SKM-1 (cell line): ENCODE results near the gene GJA4.
A peak's percentile ranks its signal among the peaks of the same experiment; 100 is the strongest.
"Not testable (repeated sequence)": the region's sequence is repeated elsewhere in the genome, so short reads cannot be mapped to it uniquely, and the experiment has no call there.

Source experiments
- DNase-seq: peaks from one replicate; lab custom pipeline; 2025; ENCODE audit not compliant: unreplicated experiment; lab: John Stamatoyannopoulos, UW

GJA4 gene

GRCh38 chr1:34768856-34769255 is 23.9 kb upstream of the GJA4 start:
- no peak for DNase-seq

- DNase-seq, result no peak
Measured at GRCh38 chr1:34770891-34771504, 21.8 kb upstream of the GJA4 start.

GRCh38 chr1:34771573-34772371 is 21.0 kb upstream of the GJA4 start:
- DNase-seq, result no peak

DNA sequence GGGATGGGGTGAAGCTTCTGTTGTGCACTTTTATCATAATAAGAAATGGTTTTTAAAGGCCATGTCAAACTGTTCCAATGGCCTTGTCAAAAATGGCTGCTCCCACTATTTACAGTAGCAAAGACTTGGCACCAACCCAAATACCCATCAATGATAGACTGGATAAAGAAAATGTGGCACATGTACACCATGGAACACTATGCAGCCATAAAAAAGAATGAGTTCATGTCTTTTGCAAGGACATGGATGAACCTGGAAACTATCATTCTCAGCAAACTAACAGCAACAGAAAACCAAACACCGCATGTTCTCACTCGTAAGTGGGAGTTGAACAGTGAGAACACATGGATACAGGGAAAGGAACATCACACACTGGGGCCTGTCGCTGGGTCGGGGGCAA is 19.7 kb upstream of the GJA4 start:
- DNase-seq, result not testable (repeated sequence)

DNA sequence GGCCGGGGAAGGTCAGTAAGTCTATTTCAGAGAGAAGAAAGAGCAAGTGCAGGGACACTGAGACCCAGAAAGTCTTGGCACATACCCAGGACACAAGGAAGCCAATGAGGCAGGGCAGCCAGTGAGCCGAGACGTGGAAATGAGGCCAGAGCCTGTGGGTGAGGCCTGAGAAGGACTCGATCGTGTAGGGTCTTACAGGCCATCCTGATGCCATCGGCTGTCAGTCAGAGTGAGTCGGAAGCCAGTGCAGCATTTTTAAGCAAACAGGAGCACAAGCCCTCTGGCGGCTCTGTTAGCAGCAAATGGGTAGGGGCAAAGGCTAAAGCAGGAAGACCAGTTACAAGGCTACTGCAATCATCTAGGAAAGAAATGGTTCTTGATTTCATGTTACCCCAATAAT is 17.8 kb upstream of the GJA4 start:
- DNase-seq, result no peak

DNA sequence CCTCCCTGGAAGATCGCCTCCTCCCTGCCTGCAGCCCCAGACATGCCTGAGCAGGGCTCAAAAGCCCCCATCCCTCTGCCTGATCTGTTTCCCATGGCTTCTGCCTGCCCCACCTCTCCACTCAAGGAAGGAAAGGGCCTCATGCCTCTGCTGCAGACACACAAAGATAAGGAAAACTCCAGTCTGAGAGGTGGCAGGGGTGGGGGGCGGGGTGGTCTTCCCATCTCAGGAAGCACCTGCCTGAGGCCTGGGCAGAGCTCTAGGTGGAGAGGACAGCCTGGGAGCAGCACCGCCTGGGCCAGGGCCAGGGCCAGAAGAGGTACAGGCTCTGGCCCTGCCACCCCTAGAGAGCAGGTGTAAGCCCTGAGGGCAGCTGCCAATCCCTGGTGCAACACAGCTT is 15.9 kb upstream of the GJA4 start:
- no peak for DNase-seq

- DNase-seq, result no peak
Measured at GRCh38 chr1:34777519-34778321, 15.1 kb upstream of the GJA4 start.

- no peak for DNase-seq
Measured at GRCh38 chr1:34778381-34778780, 14.4 kb upstream of the GJA4 start.

GRCh38 chr1:34779005-34779404 is 13.8 kb upstream of the GJA4 start:
- no peak for DNase-seq

- no peak for DNase-seq
Measured at GRCh38 chr1:34779526-34779925, 13.3 kb upstream of the GJA4 start.

- DNase-seq, result no peak
Measured at GRCh38 chr1:34779962-34780361, 12.8 kb upstream of the GJA4 start.

DNA sequence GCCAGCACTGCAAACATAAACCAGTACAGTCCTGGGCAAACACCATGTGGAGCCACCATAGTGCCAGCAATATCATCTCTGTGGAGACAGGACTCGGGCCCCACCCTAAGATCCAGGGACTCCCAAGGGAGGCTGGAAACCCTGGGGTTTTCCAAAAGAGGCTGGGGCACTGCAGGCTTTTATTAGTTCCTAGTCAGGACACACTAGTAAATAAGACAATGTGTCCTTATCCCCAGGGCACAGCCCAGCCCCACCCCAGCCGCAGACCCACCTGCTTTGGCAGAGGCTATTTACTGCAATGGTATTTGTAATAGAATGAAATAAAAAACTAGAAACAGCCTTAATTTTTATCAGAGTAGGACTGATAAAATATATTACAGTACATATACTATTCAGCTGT is 12.3 kb upstream of the GJA4 start:
- no peak for DNase-seq

DNA sequence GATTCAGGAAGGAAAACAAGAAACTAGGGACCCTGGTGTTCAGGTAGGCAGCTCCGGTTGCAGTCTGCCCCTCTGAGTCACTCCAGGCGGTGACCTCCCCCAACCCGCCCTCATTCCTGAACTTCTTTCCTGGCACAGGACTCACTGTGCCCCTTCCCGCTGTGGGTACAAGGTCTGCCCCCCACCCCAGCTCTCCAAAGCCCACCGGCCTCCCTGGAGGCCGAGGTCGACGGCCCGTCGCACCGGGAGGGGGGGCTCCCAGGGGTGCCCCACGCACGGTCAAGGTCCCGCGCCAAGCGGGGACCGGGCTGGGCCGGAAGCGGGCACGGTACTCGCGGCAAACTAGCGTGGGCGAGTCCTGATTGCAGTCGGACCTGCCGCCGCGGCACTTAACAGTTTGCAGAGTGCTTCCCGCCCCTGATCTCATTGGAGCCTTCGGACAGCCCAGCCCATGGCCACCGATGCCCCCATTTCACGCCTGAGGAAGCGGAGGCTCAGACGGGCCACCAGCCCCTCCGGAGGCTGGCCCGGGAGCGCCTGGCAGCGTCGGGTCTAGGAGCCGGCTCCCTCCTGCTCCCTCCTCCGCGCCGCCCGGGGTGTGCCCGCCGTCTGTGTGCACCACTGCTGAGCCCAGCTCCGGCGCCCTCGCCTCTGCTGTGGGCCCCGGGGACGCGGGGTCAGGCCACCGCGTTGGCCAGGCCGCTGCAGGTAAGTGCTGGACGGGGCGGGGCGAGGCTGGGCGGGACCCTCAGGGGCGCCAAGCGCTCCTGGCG is 11.5 kb upstream of the GJA4 start, which contains the start of gene GJB3:
TSS of gene GJB3 (plus strand) at position 144 of the 773 bp plus-strand sequence. CDS start 3,549 bp downstream, outside the sequence.
- DNase-seq, result no peak

GRCh38 chr1:34781844-34782391 is 10.9 kb upstream of the GJA4 start:
- no peak for DNase-seq

DNA sequence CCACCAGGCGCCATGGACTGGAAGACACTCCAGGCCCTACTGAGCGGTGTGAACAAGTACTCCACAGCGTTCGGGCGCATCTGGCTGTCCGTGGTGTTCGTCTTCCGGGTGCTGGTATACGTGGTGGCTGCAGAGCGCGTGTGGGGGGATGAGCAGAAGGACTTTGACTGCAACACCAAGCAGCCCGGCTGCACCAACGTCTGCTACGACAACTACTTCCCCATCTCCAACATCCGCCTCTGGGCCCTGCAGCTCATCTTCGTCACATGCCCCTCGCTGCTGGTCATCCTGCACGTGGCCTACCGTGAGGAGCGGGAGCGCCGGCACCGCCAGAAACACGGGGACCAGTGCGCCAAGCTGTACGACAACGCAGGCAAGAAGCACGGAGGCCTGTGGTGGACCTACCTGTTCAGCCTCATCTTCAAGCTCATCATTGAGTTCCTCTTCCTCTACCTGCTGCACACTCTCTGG is 8.0 kb upstream of the GJA4 start:
- no peak for DNase-seq

DNA sequence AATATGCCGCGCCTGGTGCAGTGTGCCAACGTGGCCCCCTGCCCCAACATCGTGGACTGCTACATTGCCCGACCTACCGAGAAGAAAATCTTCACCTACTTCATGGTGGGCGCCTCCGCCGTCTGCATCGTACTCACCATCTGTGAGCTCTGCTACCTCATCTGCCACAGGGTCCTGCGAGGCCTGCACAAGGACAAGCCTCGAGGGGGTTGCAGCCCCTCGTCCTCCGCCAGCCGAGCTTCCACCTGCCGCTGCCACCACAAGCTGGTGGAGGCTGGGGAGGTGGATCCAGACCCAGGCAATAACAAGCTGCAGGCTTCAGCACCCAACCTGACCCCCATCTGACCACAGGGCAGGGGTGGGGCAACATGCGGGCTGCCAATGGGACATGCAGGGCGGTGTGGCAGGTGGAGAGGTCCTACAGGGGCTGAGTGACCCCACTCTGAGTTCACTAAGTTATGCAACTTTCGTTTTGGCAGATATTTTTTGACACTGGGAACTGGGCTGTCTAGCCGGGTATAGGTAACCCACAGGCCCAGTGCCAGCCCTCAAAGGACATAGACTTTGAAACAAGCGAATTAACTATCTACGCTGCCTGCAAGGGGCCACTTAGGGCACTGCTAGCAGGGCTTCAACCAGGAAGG is 7.4 kb upstream of the GJA4 start:
- no peak for DNase-seq

- no peak for DNase-seq
Measured at GRCh38 chr1:34785875-34786470, 6.8 kb upstream of the GJA4 start.

DNA sequence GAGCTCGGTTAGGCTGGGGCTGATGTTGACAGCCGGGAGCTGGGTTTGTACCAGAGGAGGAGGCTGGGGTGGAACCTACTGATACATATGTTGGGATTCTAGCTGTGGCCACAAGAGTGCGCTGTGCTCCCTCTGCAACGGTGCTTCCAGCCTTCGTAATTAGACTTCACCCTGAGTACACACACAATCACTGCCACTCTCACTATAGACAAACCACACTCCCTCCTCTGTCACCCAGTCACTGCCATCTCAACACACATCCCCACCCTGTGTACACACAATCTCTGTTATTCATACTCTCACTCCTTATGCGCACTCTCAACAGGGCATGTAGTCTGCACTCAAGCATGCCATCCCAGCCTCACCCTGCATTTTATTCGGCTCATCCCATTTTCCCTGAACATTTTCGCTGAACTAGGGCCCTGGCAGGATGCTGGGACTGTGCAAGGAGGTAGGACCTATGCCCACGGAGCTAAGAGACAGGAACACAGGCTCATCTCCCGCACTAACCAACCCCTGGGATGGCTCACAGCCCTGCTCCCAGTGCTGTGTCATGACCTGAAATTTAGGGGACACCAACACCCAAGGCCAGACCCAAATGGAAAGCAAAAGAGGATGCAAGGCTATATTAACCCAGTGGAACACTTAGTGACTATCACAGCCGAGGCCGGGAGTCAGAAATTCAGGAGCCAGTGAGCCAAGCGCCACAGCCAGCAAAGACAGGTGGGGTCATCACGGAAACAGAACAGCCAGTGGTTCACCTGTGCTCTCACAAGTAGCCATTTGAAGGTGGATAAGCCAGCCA is 6.1 kb upstream of the GJA4 start:
- DNase-seq, result peak; percentile 34
